ENCODE measurements around the gene USP47. TPM values are rescaled to one million over a fixed set of nuclear protein-coding genes. Genes with fewer than 3 reads are reported as not detected.

The USP47 gene
- total and polyA plus RNA-seq, 2 experiments from 2014 or later: 16.3 to 36.7 TPM

DNA sequence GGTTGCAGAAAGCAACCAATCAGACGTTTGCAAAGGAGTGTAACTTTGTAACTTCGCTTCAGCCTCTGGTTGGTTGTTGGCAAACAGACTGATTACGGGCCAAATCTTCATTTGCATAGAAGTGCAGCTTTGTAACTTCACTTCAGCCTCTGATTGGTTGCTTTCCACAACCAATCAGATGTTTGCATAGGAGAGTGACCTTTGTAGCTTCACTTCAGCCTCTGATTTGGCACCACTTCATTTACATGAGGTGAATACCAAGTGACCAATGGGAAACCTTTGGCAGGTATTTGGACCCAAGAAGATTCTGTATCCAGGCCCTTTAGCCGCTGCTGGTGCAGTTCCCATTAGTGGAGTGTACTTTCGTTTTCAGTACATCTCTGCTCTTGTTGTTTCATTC lies 16.0 kb downstream of the USP47 start (continued):
- TF ChIP-seq, protein P1, sequence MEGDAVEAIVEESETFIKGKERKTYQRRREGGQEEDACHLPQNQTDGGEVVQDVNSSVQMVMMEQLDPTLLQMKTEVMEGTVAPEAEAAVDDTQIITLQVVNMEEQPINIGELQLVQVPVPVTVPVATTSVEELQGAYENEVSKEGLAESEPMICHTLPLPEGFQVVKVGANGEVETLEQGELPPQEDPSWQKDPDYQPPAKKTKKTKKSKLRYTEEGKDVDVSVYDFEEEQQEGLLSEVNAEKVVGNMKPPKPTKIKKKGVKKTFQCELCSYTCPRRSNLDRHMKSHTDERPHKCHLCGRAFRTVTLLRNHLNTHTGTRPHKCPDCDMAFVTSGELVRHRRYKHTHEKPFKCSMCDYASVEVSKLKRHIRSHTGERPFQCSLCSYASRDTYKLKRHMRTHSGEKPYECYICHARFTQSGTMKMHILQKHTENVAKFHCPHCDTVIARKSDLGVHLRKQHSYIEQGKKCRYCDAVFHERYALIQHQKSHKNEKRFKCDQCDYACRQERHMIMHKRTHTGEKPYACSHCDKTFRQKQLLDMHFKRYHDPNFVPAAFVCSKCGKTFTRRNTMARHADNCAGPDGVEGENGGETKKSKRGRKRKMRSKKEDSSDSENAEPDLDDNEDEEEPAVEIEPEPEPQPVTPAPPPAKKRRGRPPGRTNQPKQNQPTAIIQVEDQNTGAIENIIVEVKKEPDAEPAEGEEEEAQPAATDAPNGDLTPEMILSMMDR (conservative IDR thresholded peaks at IDR 0.05; ENCODE audit: low read depth in 2 of 2): no peak
- TF ChIP-seq EZH2 (IDR thresholded peaks at IDR 0.05; ENCODE audit: low read depth, unreplicated experiment): no peak

DNA sequence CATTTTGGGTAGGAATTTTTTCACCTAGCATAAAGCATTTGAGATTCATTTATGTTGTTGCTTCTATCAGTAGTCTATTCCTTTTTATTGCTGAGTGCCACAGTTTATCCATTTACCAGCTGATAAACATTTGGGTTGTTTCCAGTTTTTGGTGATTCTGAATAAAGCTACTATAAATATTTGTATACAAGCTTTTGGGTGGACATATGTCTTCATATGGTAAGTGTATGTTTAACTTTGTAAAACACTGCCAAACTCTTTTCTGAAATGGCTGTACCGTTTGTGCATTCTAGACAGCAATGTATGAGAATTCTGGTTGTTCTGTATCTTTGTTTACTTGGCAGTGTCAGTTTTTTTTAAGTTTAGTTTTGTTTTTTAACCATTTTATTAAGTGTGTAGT lies 16.9 kb downstream of the USP47 start:
- no peaks in the 10 kb centered on the region for H3K9me2 ChIP-seq (ENCODE audit: insufficient read depth)
- Mint-ChIP-seq H3K4me1 (peaks cover 24% of the 10 kb centered on the region), H3K27me3 (ENCODE audit: insufficient read depth, low read depth, poor library complexity) (no peaks in the 10 kb centered on the region), H3K4me3 (no peak overlapping the region), H3K9me3 (no peaks in the 10 kb centered on the region), H3K36me3 (ENCODE audit: low read depth) (no peaks in the 10 kb centered on the region), H3K27ac (no peak overlapping the region)
- peaks cover 99% of the 10 kb centered on the region for H3K79me2 ChIP-seq (replicated peaks; ENCODE audit: insufficient read depth)
- peaks cover 24% of the 10 kb centered on the region; the same call in 1 of the 2 replicates for H3K4me1 ChIP-seq (ENCODE audit: insufficient read depth)
- no peak overlapping the region for H3K4me3 ChIP-seq
- DNase-seq (ENCODE audit: low spot score) (no peak), ATAC-seq (no peak)
- TF ChIP-seq, protein P1 (conservative IDR thresholded peaks at IDR 0.05; ENCODE audit: low read depth in 2 of 2): no peak
- TF ChIP-seq JUNB (IDR thresholded peaks at IDR 0.05; ENCODE audit: unreplicated experiment): no peak
- TF ChIP-seq STAT1 (IDR thresholded peaks at IDR 0.05; ENCODE audit: unreplicated experiment): no peak
- no peak for TF ChIP-seq NANOG (IDR thresholded peaks at IDR 0.05; ENCODE audit: borderline replicate concordance)
- TF ChIP-seq POLR2AphosphoS5 (IDR thresholded peaks at IDR 0.05; ENCODE audit: low read depth): no peak
- no peak for TF ChIP-seq ZNF114 (CRISPR knock-in tag; IDR thresholded peaks at IDR 0.05)
- no peak overlapping the region for H3K4me2 ChIP-seq
- no peaks in the 10 kb centered on the region for H3K27me3 ChIP-seq (ENCODE audit: insufficient read depth)
- H3F3A ChIP-seq (replicated peaks; ENCODE audit: low read depth): no peaks in the 10 kb centered on the region
- no peak overlapping the region for H2AFZ ChIP-seq
- peaks cover 4% of the 10 kb centered on the region; the same call in 1 of the 2 replicates for H4K20me1 ChIP-seq (replicated peaks; ENCODE audit: insufficient read depth)
- 0 out of 2 replicates have a peak overlapping the region, but pooled peaks have one; percentile 23 for H3K27ac ChIP-seq (ENCODE audit: low read depth)
- no peaks in the 10 kb centered on the region for H3K36me3 ChIP-seq (ENCODE audit: insufficient read depth)

DNA sequence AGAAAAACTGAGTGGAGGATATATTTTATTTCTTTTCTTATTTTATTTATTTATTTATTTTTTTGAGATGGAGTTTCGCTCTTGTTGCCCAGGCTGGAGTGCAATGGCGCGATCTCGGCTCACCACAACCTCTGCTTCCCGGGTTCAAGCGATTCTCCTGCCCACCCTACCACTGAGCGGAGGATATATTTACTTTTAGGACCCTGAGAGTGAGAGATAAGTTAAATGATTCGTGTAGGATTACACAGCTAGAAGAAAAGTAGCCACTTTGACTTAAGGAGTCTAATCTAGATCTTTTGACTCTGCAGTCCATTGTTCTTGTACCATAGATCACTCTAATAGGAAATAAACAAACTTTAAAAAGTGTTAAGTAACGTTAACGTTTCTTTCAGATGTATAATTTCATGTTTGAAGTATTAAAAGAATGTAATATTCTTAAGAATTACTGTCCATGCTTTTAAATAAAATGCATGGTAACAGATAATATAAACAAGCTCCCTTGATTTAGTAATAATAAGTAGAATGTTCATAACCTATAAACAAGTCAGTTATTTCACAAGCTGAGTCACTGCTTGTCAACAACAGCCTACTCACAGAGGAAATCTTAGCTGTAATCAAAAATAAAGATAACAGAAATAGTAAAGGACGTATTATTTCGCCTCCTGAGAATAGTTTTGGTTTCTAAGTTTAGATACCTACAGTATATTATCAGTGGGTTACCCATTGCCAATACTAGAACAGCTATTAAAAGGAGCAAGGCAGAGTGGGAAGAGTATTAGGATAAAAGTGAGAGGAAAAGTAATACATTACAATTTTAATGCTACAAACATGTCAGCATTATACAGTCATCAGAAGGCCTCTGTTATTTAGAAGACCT lies 18.6 kb downstream of the USP47 start:
- Histone ChIP-seq H3K27ac (ENCODE audit: low read depth) (no peak overlapping the region), H3K4me1 (ENCODE audit: insufficient read depth) (peaks cover 34% of the 10 kb centered on the region)
- no peaks in the 10 kb centered on the region for H3K9me3 Mint-ChIP-seq
- TF ChIP-seq, protein P2, sequence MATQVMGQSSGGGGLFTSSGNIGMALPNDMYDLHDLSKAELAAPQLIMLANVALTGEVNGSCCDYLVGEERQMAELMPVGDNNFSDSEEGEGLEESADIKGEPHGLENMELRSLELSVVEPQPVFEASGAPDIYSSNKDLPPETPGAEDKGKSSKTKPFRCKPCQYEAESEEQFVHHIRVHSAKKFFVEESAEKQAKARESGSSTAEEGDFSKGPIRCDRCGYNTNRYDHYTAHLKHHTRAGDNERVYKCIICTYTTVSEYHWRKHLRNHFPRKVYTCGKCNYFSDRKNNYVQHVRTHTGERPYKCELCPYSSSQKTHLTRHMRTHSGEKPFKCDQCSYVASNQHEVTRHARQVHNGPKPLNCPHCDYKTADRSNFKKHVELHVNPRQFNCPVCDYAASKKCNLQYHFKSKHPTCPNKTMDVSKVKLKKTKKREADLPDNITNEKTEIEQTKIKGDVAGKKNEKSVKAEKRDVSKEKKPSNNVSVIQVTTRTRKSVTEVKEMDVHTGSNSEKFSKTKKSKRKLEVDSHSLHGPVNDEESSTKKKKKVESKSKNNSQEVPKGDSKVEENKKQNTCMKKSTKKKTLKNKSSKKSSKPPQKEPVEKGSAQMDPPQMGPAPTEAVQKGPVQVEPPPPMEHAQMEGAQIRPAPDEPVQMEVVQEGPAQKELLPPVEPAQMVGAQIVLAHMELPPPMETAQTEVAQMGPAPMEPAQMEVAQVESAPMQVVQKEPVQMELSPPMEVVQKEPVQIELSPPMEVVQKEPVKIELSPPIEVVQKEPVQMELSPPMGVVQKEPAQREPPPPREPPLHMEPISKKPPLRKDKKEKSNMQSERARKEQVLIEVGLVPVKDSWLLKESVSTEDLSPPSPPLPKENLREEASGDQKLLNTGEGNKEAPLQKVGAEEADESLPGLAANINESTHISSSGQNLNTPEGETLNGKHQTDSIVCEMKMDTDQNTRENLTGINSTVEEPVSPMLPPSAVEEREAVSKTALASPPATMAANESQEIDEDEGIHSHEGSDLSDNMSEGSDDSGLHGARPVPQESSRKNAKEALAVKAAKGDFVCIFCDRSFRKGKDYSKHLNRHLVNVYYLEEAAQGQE (IDR thresholded peaks at IDR 0.05; ENCODE audit: unreplicated experiment): no peak
- TF ChIP-seq, protein P1 (conservative IDR thresholded peaks at IDR 0.05; ENCODE audit: low read depth in 2 of 2): no peak
- TF ChIP-seq NANOG (IDR thresholded peaks at IDR 0.05; ENCODE audit: borderline replicate concordance): no peak
- TF ChIP-seq, protein P3, sequence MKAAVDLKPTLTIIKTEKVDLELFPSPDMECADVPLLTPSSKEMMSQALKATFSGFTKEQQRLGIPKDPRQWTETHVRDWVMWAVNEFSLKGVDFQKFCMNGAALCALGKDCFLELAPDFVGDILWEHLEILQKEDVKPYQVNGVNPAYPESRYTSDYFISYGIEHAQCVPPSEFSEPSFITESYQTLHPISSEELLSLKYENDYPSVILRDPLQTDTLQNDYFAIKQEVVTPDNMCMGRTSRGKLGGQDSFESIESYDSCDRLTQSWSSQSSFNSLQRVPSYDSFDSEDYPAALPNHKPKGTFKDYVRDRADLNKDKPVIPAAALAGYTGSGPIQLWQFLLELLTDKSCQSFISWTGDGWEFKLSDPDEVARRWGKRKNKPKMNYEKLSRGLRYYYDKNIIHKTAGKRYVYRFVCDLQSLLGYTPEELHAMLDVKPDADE (IDR thresholded peaks at IDR 0.05): no peak

More for the DNA sequence above, 18.6 kb downstream of the USP47 start:
- H3K4me3 ChIP-seq: no peak overlapping the region
- no peak overlapping the region for H3K4me2 ChIP-seq
- H4K20me1 ChIP-seq (replicated peaks; ENCODE audit: insufficient read depth): peaks cover 1% of the 10 kb centered on the region; the same call in 1 of the 2 replicates
- H3K27me3 ChIP-seq (ENCODE audit: insufficient read depth): no peaks in the 10 kb centered on the region
- Mint-ChIP-seq H3K27ac (peak overlapping the region; percentile 87; the same call in 1 of the 2 replicates), H3K27me3 (ENCODE audit: insufficient read depth, low read depth, poor library complexity) (no peaks in the 10 kb centered on the region), H3K4me3 (no peak overlapping the region), H3K36me3 (ENCODE audit: low read depth) (no peaks in the 10 kb centered on the region), H3K4me1 (peaks cover 34% of the 10 kb centered on the region)
- H2AFZ ChIP-seq: no peak overlapping the region
- peaks cover 96% of the 10 kb centered on the region for H3K79me2 ChIP-seq (replicated peaks; ENCODE audit: insufficient read depth)
- H3K9me2 ChIP-seq (ENCODE audit: insufficient read depth): no peaks in the 10 kb centered on the region
- DNase-seq (ENCODE audit: low spot score) (no peak), ATAC-seq (no peak)
- no peaks in the 10 kb centered on the region for H3K36me3 ChIP-seq (ENCODE audit: insufficient read depth)
- no peaks in the 10 kb centered on the region for H3F3A ChIP-seq (replicated peaks; ENCODE audit: low read depth)
